LHCN-M2 (cell line): ENCODE data around the gene YKT6. TPM values are rescaled to one million over a fixed set of nuclear protein-coding genes. Genes with fewer than 3 reads are reported as not detected.
"Not testable (repeated sequence)": the region's sequence is repeated elsewhere in the genome, so short reads cannot be mapped to it uniquely, and the experiment has no call there.

Experiments used
- DNase-seq: peaks from one replicate; pipeline ENCODE4 v3.0.0-alpha.2; 2012; ENCODE audit warnings: low read depth
- total RNA-seq: library from RNA; depleted of rRNA; stranded (reverse); fragments of >200 nt; gene quantifications from 2 replicates; pipeline ENCODE4 v1.2.3, GENCODE V29; 2014

YKT6 gene
- total RNA-seq, 1 experiment from 2014 or later, result 136 TPM

DNA sequence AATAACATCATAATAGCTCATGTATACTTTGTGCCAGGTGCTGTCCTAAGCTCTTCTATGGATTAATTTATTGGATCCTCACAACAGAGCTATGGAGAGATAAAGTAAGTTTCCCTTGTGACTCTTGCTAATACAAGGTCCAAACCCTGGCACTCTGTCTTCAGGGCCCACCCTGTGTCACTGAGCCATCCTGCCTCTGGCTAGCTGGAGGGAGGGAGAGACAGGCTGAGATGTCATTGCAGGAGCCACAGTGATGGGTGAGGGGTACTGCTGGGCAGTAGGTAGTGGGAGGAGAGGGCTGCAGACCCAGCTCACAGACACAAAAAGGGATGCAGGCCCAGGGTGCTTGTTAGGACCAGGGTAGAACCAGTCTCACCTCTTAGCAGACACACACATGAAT, 28.4 kb upstream of the YKT6 start:
- DNase-seq, result no peak

DNA sequence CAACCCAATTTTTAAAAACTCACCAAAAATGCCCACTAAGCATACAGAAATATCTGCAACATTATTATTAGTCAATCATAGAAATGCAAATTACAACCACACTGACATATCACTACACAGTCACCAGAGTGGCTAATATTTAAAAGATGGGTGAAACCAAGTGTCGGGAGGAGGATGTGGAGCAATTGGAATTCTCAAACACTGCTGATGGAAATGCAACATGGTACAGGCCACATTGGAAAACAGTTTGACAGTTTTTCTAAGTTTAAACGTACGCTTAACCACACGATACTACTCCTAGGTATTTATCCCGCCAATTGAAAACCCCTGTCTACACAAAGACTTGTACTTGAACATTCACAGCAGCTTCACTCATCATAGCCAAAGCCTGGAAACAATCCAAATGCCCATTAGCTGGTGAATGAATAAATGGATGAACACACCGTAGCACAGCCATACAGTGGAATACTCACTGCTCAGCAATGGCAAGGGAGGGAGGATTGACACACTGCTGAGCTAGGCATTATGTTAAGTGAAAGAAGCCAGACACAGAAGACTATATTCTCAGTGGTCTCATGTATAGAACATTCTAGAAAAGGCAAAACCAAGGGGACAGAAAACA, 27.9 kb upstream of the YKT6 start:
- DNase-seq, result no peak

DNA sequence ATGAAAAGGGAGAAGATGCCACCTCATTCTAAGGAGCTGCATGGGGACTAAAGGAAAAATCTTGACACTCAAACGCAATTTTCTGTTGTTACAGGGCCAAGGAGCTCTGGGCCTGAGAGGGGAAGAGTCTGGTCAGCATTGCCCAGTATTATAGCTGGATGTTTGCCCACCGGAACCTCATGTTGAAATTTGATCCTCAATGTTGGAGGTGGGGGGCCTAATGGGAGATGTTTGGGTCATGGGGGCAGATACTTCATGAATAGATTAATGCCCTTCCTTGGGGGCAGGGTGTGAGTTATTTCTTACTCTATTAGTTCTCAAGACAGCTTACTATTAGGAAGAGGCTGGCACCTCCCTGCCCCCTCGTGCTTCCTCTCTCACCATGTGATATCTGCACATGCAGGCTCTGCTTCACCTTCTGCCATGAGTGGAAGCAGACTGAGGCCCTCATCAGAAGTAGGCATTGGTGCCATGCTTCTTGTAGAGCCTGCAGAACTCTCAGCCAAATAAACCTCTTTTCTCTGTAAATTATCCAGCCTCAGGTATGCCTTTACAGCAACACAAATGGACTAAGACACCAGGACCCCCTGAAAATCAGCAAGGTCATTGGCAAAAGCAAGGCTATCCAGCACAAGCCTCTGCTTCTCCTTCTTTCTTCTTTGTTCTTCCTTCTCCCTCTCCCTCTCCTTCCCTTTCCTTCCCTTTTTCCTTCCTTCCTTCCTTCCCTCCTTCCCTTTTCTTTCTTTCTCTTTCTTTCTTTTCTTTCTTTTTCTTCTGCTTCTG, 26.7 kb upstream of the YKT6 start:
- DNase-seq, result no peak

DNA sequence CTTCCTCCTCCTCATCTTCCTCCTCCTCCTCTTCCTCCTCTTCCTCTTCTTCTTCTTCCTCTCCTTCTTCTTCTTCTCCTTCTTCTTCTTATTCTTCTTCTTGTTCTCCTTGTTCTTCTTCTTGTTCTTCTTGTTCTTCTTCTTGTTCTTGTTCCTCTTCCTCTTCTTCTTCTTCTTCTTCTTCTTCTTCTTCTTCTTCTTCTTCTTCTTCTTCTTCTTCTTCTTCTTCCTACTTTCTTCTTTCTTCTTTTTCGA, 26.2 kb upstream of the YKT6 start:
- not testable (repeated sequence) for DNase-seq

DNA sequence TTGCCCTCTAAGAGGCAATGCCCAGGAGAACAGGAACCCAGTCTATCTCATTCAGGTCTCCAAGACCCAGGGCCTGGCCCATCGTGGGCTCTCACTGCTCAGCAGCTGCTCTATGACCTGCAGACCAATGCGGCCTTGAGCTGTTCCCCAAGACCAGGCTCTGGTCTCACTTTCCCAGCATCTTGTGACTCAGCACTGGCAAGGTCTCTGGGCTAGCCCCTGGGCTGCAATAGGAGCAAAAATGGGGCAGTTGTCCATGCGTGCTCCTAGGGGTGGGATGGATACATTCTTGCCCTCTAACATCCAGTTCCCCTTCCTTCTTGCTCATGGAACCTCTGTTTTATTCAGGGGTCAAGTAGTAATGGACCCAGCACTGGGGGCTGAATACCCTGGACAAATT, 25.0 kb upstream of the YKT6 start:
- no peak for DNase-seq

DNA sequence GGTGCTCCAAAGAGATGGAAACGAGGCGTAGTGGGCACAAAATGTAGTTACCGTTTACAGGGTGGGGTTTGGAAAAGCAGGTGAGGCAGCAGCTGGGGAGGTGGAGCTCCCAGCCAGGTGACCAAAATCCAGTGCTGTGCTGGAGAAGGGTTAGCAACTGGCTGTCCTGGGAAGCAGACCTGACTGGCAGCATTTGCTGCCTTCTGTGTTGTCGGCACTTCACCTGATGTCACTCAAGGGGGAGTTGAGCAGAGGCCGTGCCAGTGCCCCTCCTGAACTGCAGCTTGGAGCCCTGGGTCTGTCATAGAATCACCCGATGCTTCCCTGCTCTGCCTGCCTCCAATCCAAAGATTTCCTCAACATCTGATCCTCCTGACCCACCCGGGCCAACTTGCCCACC, 24.3 kb upstream of the YKT6 start:
- no peak for DNase-seq

DNA sequence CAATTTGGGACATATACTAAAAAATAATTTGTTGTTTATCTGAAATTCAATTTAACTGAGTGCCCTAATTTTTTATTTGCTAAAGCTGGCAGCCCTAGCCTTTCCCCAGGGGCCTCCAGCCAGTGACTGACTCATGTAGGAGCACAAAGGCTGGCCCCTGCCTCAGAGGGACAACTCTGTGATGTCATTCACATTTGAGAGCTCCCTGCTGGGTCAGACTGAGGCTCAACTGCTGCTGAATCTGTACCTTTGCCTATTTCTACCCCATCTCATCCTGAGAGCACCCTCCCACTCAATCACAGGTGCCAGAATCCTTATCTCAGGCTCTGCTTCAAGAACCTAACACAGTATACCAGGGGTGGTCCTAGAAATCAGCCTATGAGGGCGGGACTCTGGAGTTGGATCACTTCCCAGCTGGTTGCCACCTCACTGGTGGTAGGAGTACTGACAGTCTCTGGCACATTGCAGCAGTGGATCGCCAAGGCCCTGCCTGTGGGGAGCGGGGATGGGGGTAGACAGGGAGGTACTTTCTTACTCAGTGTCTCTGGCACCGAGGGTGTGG, 23.1 kb upstream of the YKT6 start:
- peak; percentile 65 for DNase-seq

DNA sequence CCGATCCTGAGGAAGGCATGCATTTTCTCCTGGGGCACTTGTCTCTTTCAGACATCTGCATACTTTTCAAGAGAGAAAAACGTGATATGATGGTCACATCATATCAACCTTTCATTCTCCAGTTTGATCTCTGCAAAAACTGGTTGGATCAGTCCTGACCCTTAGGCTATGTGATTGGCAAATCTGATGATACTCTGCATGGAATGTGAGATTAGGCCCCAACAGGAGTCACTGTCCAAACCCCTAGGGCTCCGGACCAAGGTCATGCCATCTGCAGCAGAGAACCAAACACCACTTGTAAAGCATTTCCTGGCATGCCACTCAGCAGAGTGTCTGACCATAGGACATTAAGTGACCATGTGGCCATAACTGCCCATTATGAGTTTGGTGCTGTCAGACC, 20.1 kb upstream of the YKT6 start:
- DNase-seq, result no peak

DNA sequence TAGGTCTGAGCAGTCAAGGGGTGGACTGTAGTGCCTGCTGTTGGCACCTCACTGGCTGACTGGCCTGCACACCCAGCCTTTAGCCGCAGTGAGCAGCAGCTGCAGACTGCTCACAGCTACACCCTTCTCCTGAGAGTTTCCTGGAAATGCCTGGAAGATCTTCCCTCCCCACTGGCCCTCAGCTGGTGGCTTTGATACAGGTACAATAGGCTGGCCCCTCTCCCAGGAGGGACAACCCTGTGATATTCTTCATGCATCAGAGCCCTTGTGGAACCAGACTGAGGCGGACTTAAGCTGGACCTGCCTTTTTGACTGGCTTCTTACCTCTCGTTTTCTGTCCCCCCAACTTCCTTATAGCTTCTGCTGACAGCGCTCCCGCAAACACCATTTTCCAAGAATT, 18.0 kb upstream of the YKT6 start:
- no peak for DNase-seq

DNA sequence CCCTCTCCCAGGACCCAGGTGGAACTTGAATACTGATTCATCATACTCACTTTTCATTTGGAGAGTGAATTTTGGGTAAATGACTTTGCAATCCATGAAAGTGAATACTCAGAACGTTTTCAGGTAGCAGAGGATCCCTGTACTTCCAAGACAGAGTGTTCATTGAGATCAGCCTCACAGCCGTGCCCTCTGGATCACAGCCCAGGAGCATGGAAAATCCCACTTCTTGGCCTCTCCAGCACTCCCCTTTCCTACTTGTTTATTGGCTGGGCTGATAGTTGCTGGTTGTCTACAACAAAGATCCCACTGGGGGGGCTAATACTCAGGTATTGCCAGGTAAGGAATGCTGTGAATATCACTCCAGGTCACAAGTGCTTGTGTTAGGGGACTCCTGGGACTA, 17.4 kb upstream of the YKT6 start:
- DNase-seq, result no peak

DNA sequence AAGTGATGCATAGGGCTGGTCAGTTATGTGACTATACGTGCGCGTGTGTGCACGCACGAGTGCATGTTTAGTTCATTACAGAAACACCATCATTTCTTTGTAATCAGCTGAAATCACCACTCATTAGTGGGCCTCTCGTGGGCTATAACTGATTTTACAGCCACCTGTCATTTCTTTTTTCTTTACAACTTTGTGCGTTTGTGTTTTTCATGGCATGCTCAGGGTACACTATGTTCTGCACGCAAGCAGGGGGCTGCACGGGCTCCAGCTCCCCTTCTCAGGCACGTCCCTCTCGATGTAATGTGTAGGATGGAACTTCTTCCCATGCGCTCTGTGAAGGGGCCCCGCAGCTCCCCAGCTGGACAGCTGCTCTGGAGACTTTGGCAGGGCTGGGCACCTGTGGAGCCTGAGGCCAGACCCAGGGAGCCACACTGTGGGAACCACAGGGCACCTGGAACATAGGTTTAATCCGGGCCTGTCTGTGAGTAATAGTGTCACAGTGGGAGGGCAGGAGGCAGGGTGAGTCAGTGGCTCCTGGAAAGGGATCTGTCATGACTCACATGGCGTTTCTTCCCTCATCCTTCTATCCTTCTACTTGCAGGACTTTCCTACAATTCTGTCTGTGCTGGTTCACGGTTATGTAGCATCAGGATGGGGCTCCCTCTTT, 16.4 kb upstream of the YKT6 start:
- peak; percentile 90 for DNase-seq

DNA sequence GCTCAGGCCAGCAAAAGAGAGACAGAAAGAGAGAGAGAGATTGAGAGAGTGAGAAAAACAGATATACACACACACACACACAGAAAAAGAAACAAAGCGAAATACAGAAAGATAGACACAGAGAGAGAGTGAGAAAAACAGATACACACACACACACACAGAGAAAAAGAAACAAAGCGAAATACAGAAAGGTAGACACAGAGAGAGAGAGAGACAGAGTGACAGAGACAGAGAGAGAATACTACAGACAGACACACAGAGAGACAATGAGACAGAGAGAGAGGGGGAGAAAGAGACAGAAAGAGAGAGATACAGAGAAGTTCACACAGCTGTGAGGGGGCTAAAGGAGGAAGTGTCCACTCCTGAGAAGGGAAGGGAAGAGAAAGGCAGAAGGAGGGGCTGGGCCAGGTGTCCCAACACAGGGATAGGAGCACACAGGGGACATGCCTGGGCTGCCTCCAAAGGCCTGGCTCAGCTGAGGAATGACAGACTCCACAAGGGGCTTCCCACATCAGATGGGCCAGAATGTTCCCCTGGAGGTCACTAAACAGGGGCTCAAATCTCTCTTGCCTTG, 15.8 kb upstream of the YKT6 start:
- DNase-seq, result no peak

DNA sequence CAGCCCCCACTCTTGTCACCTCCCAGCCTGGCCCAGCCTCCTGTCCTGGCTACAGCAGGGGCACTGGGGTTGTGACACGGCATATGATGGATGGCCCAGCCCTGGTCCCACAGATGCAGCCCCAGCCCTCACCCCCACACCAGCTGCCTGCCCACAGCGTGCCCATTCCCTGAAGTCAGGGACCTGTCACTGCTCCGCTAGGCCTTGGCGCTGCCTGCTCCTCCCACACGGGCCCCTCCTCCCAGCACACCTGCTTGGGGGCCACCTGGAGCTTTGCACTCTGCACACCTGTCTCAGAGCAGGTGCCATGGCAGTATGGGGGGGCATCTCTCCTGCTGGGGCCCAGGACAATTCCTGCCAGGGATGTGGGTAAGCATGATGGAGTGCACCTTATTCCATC, 15.0 kb upstream of the YKT6 start:
- no peak for DNase-seq

DNA sequence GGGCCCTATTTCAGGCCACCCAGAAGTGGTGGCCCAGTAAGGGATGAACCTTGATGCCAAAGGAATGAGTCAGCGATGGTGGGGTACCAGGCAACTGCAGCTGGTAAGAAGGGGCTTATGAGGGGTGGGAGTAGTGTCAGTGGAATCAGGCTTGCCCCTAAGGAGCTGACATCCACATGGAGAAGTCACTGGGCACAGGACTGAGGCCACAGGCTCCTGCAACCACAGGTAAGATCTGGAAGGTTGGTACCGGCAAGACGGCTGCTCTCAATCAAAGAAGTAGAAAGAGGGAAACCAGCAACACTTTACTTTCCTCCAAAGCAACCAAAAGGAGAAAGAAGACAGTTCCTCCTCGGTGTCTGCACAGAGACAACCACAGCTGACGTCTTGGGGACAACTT, 14.0 kb upstream of the YKT6 start:
- no peak for DNase-seq

DNA sequence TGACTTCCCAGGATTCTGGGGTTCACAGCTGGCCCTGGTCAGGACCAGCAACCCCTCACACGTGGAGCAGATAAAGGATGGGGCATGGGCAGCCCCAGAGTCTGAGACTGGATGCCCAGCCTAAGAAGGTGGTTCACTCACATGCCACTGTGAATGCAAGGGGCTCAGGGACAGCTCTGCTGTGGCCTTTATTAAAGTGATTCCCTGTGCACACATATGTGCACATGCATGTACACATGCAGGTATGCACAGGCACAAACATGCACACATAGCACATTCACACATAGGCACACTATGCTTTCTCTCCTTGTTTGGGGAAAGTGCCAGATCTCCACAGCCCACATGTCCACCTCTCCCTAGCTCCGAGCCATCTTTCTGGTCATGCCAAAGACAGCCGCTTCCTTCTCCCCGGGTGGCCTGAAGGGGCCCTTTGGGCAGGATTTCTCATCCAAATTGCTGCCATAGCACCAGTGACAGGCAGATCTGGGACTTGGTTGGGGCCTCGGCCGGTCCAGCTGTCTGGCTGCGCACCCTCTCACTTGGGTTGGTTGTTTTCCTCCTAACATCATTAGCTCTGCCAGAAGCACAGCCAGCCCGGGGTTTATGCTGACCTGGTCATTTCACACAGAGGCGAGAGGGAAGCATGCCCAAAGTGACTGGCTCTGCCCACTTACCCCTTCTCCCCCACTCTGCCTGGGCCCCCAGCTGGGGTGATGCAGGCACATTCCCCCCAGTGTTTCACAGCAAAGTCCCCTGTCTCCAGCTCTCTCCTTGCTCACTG, 13.0 kb upstream of the YKT6 start:
- DNase-seq, result no peak

DNA sequence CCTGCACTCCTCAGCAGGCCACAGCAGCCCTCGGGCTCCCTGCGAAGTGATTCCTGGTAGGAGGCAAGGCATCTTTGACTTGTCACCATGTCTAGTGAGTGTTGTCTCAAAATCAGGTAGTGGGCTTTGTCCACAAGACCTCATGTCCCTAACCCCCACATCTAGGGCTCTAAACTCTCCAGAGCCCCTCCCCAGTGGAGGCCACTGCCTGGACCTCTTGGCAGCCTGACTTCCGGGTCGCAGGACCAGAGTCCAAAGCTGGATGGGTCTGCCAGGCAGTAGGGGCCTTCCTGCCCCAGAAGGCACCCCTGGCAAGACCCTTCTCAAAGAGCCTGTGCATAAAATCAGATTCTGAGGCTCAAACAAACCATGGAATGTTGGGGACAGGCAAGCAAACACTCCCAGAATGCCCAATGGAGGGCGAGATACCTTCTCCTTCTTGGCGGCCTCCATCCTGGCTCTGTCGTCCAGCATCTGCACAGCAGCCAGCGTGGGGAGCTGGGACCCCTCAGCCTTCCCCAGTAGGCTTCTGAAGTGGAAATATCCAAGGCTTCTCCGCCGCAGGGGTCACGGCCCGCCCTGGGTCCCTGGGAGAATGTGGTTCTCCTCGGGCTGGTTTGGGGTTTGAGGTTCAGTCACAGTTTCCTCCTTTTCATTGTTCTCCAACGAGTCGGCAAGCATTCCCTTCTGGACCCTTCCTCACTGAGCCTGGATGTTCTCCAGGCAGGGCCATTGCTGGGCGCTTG, 12.1 kb upstream of the YKT6 start:
- no peak for DNase-seq

DNA sequence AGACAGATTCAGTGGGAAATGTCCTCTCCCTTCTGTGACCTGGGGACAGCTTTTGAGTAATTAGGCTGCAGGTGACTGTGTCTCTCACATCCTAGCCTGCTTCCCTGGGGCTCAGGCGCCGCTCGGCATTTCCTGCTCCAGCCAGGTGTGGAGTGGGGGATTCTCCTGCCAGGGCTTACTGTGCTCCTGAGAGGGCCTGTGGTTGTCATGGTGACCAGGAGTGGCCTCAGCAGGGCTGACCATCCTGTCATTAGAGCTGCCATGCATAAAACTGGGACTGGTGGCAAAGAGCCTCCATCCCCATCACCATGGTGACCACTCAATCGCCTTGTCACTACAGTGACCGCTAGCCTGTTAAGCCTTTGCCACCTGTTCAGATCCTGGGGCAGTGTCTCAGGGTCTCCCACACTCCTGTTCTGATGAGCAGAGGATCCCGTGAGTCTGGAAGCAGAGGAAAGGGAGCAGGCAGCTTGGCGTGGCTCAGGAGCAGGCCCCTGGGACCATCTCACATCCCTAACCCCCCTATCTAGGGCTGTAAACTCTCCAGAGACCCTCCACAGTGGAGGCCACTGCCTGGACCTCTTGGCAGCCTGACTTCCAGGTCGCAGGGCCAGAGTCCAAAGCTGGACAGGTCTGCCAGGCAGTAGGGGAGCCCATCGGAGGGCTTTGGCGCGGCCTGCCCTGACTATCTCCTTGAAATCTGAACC, 11.3 kb upstream of the YKT6 start, which contains the start of gene GCK:
GCK (minus strand) TSS at position 154 of the 707 bp plus-strand sequence. CDS start 486 bp downstream, outside the sequence.
- no peak for DNase-seq

DNA sequence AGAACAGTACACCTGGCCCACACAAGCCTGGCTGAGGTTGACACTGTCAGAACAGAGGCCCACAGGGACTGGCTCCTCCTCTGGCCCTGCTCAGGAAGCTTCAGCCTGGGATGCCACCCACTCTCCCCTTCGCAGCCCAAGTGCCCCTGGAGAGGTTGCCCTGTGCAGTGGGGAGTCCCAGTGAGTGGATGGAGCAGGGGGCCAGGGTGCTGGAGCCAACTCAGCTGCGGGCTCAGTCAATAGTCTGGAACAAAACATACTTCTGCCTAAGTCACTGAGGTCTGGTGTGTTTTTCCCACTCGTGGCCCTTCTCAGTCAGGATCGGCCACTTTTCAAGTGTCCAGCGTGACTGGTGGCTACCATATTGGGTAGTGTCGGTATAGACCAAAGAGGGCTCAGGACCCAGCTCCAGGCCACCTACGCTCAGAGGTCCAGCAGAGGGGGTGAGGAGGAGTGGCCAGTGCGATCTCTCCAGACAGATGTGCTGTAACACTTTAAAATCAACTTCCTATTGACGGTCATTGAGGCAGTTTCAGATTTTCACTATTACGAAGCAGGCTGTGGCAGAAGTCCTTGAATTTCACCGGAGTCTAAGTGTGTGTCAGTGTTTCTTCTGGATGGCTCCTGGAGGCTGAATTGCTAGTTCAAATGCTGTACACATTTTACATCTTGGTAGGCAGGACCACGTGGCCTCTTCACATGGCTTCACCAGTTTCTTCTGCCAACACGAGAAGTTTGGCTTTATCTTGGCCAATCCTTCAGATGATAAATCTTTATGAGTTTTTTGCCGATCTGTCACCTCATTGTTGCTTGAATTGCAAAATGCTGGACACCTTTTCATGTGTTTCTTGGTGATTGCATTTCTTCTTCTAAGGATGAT, 10.5 kb upstream of the YKT6 start:
- DNase-seq, result no peak

DNA sequence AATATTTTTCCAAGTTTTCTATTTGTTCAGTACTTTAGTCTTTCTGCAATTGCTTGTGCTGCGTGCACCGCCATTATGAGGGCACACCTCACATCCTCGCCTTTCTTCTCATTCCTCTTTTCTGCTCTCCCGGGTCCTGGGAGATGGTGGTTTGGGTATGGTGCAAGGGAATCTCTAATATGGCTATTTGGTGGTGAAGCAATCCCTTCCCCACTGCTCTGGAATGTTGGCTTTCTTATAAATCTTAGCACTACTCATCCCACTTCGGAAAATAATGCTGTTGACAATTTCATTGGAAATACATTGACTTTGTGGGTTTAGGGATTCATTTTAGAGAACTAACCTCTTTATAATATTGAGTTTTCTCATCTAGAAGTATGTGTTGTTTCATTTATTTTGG, 9.6 kb upstream of the YKT6 start:
- DNase-seq, result peak; percentile 33
